Heart right ventricle (tissue), 16 donors: ENCODE data around the gene DNAJB6. TPM values are rescaled to one million over a fixed set of nuclear protein-coding genes. Genes with fewer than 3 reads are reported as not detected.

ENCODE experiments used
- ATAC-seq, 8 donors: fragments of 200-7000 bp; cut with Tn5 transposase; one replicate each; pipeline ENCODE4 v1.9.1; 2020; ENCODE audit warnings: mild to moderate bottlenecking in 8 of 8, moderate library complexity in 8 of 8, moderate number of reproducible peaks in 1 of 8
- DNase-seq, 2 donors: peaks; one replicate each; pipeline ENCODE4 v3.0.0-alpha.2; 2020
- H3K27ac ChIP-seq, 10 donors: fragments of 200-600 bp; sonication (generic) in 2 of 10; one replicate each; pipeline versions ENCODE4 v1.5.0 to v1.8.0; 2020 to 2022; ENCODE audit warnings: mild to moderate bottlenecking in 3 of 10
- H3K27me3 ChIP-seq, 7 donors: fragments of 200-600 bp; one replicate each; pipeline ENCODE4 v1.8.0; 2021 to 2022; ENCODE audit warnings: mild to moderate bottlenecking in 2 of 7
- H3K36me3 ChIP-seq, 9 donors: fragments of 200-600 bp; sonication (generic) in 1 of 9; one replicate each; pipeline versions ENCODE4 v1.5.0 to v1.8.0; 2020 to 2022; ENCODE audit warnings: mild to moderate bottlenecking in 2 of 9
- H3K4me1 ChIP-seq, 9 donors: fragments of 200-600 bp; sonication (generic) in 1 of 9; one replicate each; pipeline versions ENCODE4 v1.5.0 to v1.8.0; 2020 to 2022; ENCODE audit warnings: mild to moderate bottlenecking in 4 of 9
- H3K4me3 ChIP-seq, 10 donors: fragments of 200-600 bp; sonication (generic) in 2 of 10; one replicate each; pipeline versions ENCODE4 v1.5.0 to v1.8.0; 2020 to 2022; ENCODE audit warnings: mild to moderate bottlenecking in 7 of 10, moderate library complexity in 2 of 10
- H3K9me3 ChIP-seq, 11 donors: fragments of 200-600 bp in 10 of 11; sonication (generic) in 2 of 11; one replicate each; pipeline versions ENCODE4 v1.5.0 to v1.8.0; 2013 to 2022; ENCODE audit warnings: mild to moderate bottlenecking in 2 of 11, control low read depth in 1 of 11, moderate library complexity in 1 of 11
- WGBS, 2 donors: extraction: QIAGEN DNeasy Blood & Tissue Kit; methylation state at CpG; one replicate each; pipeline ENCODE4 v1.1.7; 2013; ENCODE audit warnings: inconsistent platforms in 1 of 2; 5-methylcytosine and 5-hydroxymethylcytosine counted together
- intact Hi-C, 10 donors: fragments of 100-400 bp; cut with DNase I; formaldehyde crosslinking; loops; one replicate each; pipeline versions ENCODE4 v1.11.1 to v1.14.2; 2022
- polyA plus RNA-seq, 2 donors: library from polyadenylated mRNA; stranded (reverse); fragments of 200-250 nt; gene quantifications; one replicate each; pipeline ENCODE4 v1.2.3, GENCODE V29; 2013
- total RNA-seq, 10 donors: library from RNA; stranded (reverse); fragmentation: NEBNext Ultra II Directional in 3 of 10; extraction: Animal tissue kit (Norgen Biotek cat#: 25700) in 3 of 10; gene quantifications; one replicate each; pipeline versions ENCODE4 v1.2.1 to v1.2.4, GENCODE V29; 2021 to 2023
- TF ChIP-seq, protein P1 (sequence below), 9 donors: fragments of 200-600 bp; sonication (generic) in 2 of 9; IDR thresholded peaks; one replicate each; pipeline versions ENCODE4 v1.5.0 to v1.8.0; 2021 to 2022; ENCODE audit warnings: antibody characterized with exemption in 9 of 9, mild to moderate bottlenecking in 5 of 9, moderate library complexity in 1 of 9
- donor health status: Arrhythmogenic right ventricular cardiomyopathy.
- donor health status: ischemic (EF 13 %, LVEDD 7.1; RV severe dilation, severe dysfunction).
- donor health status: healthy with polysubstance abuse.
- donor health status: DM: no; HTN: yes; CAD: no.
- donor health status: DM: no; HTN: no; CAD: no.
- donor health status: ischemic (EF 25% LVEDD 6.9; RV normal size, moderate dysfunction).
- donor health status: ischemic (EF 25% LVEDD 5.7; RV mildly dilated, moderate dysfunction).
- donor health status: healthy.
- donor health status: DM: yes; HTN: yes; CAD: no.
- donor health status: Ischemic cardiomyopathy.
- donor health status: ischemic (EF 35%, LVEDD 5.7; RV mildly dilated, moderate dysfunction).
- donor health status: nonischemic (EF 11% LVEDD 7.7; RV severe dilation, severe dysfunction).
- donor health status: DM: yes; HTN: yes; CAD: no.
- donor health status: PGD.
- donor health status: ischemic (EF 29% LVEDD 5.4; RV normal size, mild dysfunction).
- donor health status: nonischemic (EF 23%, LVEDD 6.1; RV moderate dilation, normal function).

DNAJB6 gene
- total and polyA plus RNA-seq, 12 donors: 114 to 200 (median 183) TPM

DNA sequence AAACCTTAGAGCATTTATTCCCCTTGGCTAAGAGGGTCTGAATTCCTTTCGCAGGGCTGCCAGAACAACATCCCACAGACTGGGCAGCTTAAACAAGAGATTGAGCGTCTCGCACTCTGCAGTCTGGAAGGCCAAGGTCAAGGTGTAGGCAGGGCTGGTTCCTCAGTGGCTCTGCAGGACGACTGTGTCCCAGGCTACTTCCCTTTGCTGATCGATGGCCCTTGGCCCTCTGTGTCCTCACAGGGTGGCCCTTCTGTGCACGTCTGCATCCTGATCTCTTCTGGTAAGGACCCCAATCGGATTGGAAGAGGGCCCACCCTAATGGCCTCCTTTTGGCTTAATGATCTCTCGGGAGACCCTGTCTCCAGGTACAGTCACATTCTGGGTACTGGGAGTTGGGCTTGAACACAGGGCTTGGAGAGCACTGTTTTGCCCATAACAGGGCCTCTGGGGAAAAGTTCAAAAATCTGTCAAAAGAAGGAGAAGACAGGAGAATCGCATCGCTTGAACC is 35.1 kb upstream of the DNAJB6 start:
- Histone ChIP-seq H3K4me3 (no peak overlapping the region), H3K9me3 (no peaks in the 10 kb centered on the region), H3K27ac (peak overlapping the region in 3 of 10 donors; percentile 19 to 89 (median 43)), H3K36me3 (no peaks in the 10 kb centered on the region), H3K27me3 (no peaks in the 10 kb centered on the region), H3K4me1 (peaks cover 0 to 30% (median 0%) of the 10 kb centered on the region in 9 donors)
- ATAC-seq (no peak), DNase-seq (no peak)
- WGBS, 2 donors: 80 to 81% methylated on average over 10 of the region's 10 CpGs
- TF ChIP-seq, protein P1, sequence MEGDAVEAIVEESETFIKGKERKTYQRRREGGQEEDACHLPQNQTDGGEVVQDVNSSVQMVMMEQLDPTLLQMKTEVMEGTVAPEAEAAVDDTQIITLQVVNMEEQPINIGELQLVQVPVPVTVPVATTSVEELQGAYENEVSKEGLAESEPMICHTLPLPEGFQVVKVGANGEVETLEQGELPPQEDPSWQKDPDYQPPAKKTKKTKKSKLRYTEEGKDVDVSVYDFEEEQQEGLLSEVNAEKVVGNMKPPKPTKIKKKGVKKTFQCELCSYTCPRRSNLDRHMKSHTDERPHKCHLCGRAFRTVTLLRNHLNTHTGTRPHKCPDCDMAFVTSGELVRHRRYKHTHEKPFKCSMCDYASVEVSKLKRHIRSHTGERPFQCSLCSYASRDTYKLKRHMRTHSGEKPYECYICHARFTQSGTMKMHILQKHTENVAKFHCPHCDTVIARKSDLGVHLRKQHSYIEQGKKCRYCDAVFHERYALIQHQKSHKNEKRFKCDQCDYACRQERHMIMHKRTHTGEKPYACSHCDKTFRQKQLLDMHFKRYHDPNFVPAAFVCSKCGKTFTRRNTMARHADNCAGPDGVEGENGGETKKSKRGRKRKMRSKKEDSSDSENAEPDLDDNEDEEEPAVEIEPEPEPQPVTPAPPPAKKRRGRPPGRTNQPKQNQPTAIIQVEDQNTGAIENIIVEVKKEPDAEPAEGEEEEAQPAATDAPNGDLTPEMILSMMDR (IDR thresholded peaks at IDR 0.05): no peak
- intact Hi-C loops: no loop called here

DNA sequence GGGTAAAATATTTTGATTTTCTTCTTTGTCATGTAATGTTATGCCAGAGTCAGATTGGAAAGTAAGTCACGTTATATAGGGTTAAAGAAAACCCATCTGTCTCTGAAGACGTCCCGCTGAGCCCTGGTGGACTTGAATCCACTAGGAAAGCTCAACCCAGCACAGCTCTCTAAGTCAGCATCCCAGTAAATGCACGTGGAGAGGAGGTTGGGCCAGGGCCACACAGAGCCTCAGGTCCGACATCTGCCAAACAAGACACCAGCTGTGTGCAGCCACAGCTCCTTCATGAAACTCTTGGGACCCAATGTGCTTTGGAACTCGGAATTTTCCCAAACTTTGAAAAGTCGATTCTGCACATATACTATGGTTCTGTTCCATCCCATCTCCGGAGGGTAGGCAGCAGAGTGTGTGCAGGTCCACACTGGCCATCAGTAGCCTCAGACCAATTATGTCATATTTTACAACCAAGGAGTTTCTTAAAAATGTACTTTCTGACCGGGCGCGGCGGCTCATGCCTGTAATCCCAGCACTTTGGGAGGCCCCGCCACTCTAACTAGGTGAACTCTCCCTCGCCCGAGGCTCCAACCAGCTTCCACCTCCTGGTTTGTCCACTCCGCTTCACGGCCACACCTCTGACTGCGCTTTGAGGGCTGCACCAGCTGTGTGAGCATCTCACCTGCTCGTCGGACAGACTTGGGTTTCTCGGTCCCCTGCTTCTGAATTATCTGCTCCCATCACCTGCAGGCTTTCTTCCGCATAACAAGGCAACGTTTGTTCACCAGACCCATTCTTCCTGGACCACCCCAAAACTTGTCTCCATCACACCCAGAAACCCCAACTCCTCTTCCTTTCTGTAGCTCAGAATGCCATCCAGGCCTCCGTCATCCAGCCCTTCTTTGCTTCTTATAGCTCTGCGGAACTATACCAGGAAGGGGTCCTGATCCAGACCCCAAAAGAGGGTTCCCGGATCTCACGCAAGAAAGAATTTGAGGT is 29.7 kb upstream of the DNAJB6 start:
- 80 to 82% methylated on average over 27 of the region's 27 CpGs for WGBS, 2 donors
- H3K27me3 ChIP-seq: peaks cover 0 to 5% (median 0%) of the 10 kb centered on the region in 7 donors
- no peaks in the 10 kb centered on the region for H3K9me3 ChIP-seq
- H3K4me3 ChIP-seq: no peak overlapping the region
- ATAC-seq: peak in 4 of 8 donors; percentile 28 to 56 (median 37)
- no peak for DNase-seq
- intact Hi-C loops: no loop called here
- no peak overlapping the region for H3K27ac ChIP-seq
- H3K36me3 ChIP-seq: no peaks in the 10 kb centered on the region
- TF ChIP-seq, protein P1 (IDR thresholded peaks at IDR 0.05): no peak
- peaks cover 0 to 9% (median 0%) of the 10 kb centered on the region in 9 donors for H3K4me1 ChIP-seq

DNA sequence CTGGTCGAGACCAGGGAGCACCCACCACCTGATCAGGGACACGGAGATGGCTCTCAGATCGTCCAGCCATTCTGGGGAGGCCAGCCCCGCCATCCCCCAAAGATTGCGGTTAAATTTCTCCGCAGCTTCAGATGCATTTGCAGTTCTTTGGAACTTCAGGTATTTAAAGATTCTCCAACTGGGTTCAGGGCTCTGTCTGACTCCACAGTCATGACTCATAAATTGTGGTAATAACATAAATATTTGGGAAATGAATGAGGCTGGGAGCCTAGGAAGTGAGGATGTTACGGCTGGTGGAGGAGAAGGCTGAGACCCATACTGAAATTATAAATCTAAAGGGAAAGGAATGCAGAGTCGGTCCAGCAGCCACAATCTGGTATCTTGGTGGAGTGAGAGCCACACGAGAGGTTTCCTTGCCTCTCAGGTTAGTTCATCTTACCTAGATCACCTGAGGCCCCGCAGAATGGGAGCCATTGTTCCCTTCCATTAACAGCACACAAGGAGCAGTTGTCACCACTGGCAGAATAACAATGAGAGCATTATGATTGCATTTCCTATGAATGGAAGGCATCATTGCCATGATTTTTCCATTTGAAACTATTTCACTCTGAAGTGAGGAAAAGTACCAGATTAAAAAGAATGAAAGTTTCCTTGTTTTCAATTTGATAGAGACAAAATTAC is 26.7 kb upstream of the DNAJB6 start:
- no peaks in the 10 kb centered on the region for H3K9me3 ChIP-seq
- WGBS, 2 donors: 68 to 79% methylated on average over 10 of the region's 10 CpGs
- intact Hi-C loops: no loop called here
- TF ChIP-seq, protein P1 (IDR thresholded peaks at IDR 0.05): no peak
- no peaks in the 10 kb centered on the region for H3K4me1 ChIP-seq
- ATAC-seq (no peak), DNase-seq (no peak)
- H3K36me3 ChIP-seq: no peaks in the 10 kb centered on the region
- H3K27me3 ChIP-seq: peaks cover 0 to 5% (median 0%) of the 10 kb centered on the region in 7 donors
- H3K4me3 ChIP-seq: no peak overlapping the region
- no peak overlapping the region for H3K27ac ChIP-seq

DNA sequence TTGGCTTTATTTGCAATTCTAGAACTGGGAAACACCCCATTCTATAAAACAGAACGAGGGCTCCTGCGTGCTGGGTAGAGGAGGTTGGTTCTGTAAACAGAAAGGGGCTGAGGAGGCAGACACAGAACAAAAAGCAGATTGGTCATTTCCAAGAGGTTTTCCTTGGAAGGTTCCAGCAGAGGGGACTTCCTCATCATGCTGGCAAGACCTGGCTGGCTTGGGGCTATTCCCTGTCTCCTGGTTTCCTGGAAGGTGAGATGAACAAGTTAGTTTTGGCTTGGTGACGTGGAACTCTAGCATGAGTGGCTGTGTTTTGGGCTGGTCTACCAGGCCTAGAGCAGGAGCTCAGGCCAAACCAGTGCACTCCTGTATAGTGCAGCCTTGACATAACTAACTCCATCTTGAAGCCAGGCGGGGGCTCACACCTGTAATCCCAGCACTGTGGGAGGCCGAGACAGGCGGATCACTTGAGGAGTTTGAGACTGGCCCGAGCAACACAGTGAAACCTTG is 26.1 kb upstream of the DNAJB6 start:
- intact Hi-C loops: no loop called here
- TF ChIP-seq, protein P1 (IDR thresholded peaks at IDR 0.05): no peak
- Histone ChIP-seq H3K36me3 (no peaks in the 10 kb centered on the region), H3K4me3 (no peak overlapping the region), H3K27me3 (peaks cover 0 to 5% (median 0%) of the 10 kb centered on the region in 7 donors), H3K4me1 (no peaks in the 10 kb centered on the region), H3K9me3 (no peaks in the 10 kb centered on the region), H3K27ac (no peak overlapping the region)
- no peak for ATAC-seq
- WGBS, 2 donors: 78 to 85% methylated on average over 7 of the region's 7 CpGs
- DNase-seq: no peak
